ENCODE results near the gene PROCA1.

- TF ChIP-seq CTCF (conservative IDR thresholded peaks at IDR 0.05; ENCODE audit: low read depth, low read length) (no peak), EZH2 (IDR thresholded peaks at IDR 0.05; ENCODE audit: borderline replicate concordance, low read depth, low read length, poor library complexity, severe bottlenecking) (no peak)
Measured at GRCh38 chr17:28718333-28719020, 6.8 kb upstream of the PROCA1 start.

Data from A673 (cell line).